NCI-H774 (cell line): ENCODE measurements around the gene SNF8.

Experiments
- DNase-seq: peaks from one replicate; lab custom pipeline; 2025; lab: John Stamatoyannopoulos, UW

The SNF8 gene

DNA sequence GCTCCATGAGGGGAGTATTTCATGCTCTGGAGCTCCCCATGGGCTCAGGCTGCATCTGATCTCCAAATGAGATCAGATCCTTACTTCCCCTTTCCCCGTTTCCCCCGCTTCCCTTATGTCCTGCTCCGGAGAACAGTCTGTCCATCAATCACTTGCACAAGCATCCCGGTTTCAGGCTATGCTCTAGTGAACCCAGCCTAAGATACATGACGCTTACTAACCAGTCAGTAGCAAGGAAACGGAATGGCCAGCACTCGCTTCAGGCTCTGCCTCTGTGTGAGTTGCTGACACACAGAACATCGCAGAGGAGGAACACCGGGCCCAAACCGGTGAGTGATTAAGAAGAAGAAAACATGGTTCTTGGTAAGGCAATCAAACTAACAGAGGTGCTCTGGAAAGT, 61.5 kb downstream of the SNF8 start:
- no peak for DNase-seq

DNA sequence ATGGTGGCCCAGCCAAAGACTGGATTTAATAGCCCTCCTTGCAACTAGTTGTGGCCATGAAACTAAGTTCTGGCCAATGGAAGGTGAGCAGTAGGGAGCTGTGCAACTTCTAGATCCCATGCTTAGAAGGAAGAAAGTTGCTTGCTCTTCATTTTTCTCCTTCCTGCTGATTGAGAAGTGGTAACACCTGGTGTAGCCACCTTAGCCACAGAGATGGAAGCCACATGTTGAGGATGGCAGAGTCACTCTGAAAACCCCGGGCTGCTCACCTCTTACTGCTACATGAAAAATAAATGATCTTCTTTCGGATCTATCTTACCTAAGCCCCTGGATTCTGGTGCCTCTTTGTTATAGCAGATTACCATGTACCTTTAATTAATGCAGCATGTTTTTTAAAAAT, 62.4 kb downstream of the SNF8 start:
- no peak for DNase-seq
